Measurements from ENCODE around the gene ANXA8. TPM values are rescaled to one million over a fixed set of nuclear protein-coding genes. Genes with fewer than 3 reads are reported as not detected.
"Not testable (repeated sequence)": the region's sequence is repeated elsewhere in the genome, so short reads cannot be mapped to it uniquely, and the experiment has no call there.

The ANXA8 gene
- total RNA-seq, 2 experiments from 2014 or later: not detected

GRCh38 chr10:47478114-47478513, 5.8 kb downstream of the ANXA8 start:
- H3K4me1 Mint-ChIP-seq; H3K27me3 Mint-ChIP-seq; H3K27ac Mint-ChIP-seq; H3K36me3 Mint-ChIP-seq (ENCODE audit: low read depth); H3K9me3 Mint-ChIP-seq (ENCODE audit: low read depth); ATAC-seq; POLR2A ChIA-PET; H3K4me3 Mint-ChIP-seq; DNase-seq; CTCF ChIA-PET; intact Hi-C loops (cut with DNase I, micrococcal nuclease): not testable (repeated sequence)

- ATAC-seq; H3K4me1 Mint-ChIP-seq; H3K36me3 Mint-ChIP-seq (ENCODE audit: low read depth); H3K27ac Mint-ChIP-seq; H3K27me3 Mint-ChIP-seq; intact Hi-C loops (cut with DNase I, micrococcal nuclease); H3K4me3 Mint-ChIP-seq; H3K9me3 Mint-ChIP-seq (ENCODE audit: low read depth); CTCF ChIA-PET; DNase-seq; POLR2A ChIA-PET: not testable (repeated sequence)
Observed at GRCh38 chr10:47477078-47477477, 6.8 kb downstream of the ANXA8 start.

- POLR2A ChIA-PET; CTCF ChIA-PET; H3K4me1 Mint-ChIP-seq; intact Hi-C loops (cut with DNase I, micrococcal nuclease); H3K27ac Mint-ChIP-seq; H3K27me3 Mint-ChIP-seq; DNase-seq; H3K9me3 Mint-ChIP-seq (ENCODE audit: low read depth); ATAC-seq; H3K36me3 Mint-ChIP-seq (ENCODE audit: low read depth); H3K4me3 Mint-ChIP-seq: not testable (repeated sequence)
Observed at GRCh38 chr10:47475101-47475500, 8.8 kb downstream of the ANXA8 start.

GRCh38 chr10:47473516-47473915, 10.4 kb downstream of the ANXA8 start:
- H3K36me3 Mint-ChIP-seq (ENCODE audit: low read depth); H3K4me3 Mint-ChIP-seq; POLR2A ChIA-PET; H3K27me3 Mint-ChIP-seq; CTCF ChIA-PET; H3K9me3 Mint-ChIP-seq (ENCODE audit: low read depth); H3K4me1 Mint-ChIP-seq; H3K27ac Mint-ChIP-seq; ATAC-seq; intact Hi-C loops (cut with DNase I, micrococcal nuclease); DNase-seq: not testable (repeated sequence)

GRCh38 chr10:47472647-47473046, 11.3 kb downstream of the ANXA8 start:
- H3K27ac Mint-ChIP-seq; H3K36me3 Mint-ChIP-seq (ENCODE audit: low read depth); H3K27me3 Mint-ChIP-seq; H3K9me3 Mint-ChIP-seq (ENCODE audit: low read depth); DNase-seq; CTCF ChIA-PET; intact Hi-C loops (cut with DNase I, micrococcal nuclease); H3K4me1 Mint-ChIP-seq; POLR2A ChIA-PET; H3K4me3 Mint-ChIP-seq: not testable (repeated sequence)
- peak; percentile 100 for ATAC-seq

GRCh38 chr10:47472072-47472471, 11.8 kb downstream of the ANXA8 start:
- POLR2A ChIA-PET; H3K9me3 Mint-ChIP-seq (ENCODE audit: low read depth); DNase-seq; H3K36me3 Mint-ChIP-seq (ENCODE audit: low read depth); CTCF ChIA-PET; intact Hi-C loops (cut with DNase I, micrococcal nuclease); H3K27me3 Mint-ChIP-seq; H3K4me1 Mint-ChIP-seq; H3K4me3 Mint-ChIP-seq; H3K27ac Mint-ChIP-seq; ATAC-seq: not testable (repeated sequence)

GRCh38 chr10:47468731-47469528, 15.0 kb downstream of the ANXA8 start:
- ATAC-seq; H3K36me3 Mint-ChIP-seq (ENCODE audit: low read depth); CTCF ChIA-PET; intact Hi-C loops (cut with DNase I, micrococcal nuclease); H3K9me3 Mint-ChIP-seq (ENCODE audit: low read depth); H3K27ac Mint-ChIP-seq; H3K27me3 Mint-ChIP-seq; H3K4me3 Mint-ChIP-seq; POLR2A ChIA-PET; DNase-seq; H3K4me1 Mint-ChIP-seq: not testable (repeated sequence)

GRCh38 chr10:47467957-47468356, 16.0 kb downstream of the ANXA8 start:
- not testable (repeated sequence) for H3K4me1 Mint-ChIP-seq

GRCh38 chr10:47467458-47467857, 16.5 kb downstream of the ANXA8 start:
- ATAC-seq; H3K36me3 Mint-ChIP-seq (ENCODE audit: low read depth); CTCF ChIA-PET; POLR2A ChIA-PET; DNase-seq; H3K9me3 Mint-ChIP-seq (ENCODE audit: low read depth); H3K4me3 Mint-ChIP-seq; H3K27ac Mint-ChIP-seq; H3K4me1 Mint-ChIP-seq; intact Hi-C loops (cut with DNase I, micrococcal nuclease); H3K27me3 Mint-ChIP-seq: not testable (repeated sequence)

More at GRCh38 chr10:47467957-47468356, 16.0 kb downstream of the ANXA8 start:
- H3K9me3 Mint-ChIP-seq (ENCODE audit: low read depth); H3K27ac Mint-ChIP-seq; H3K4me3 Mint-ChIP-seq; H3K36me3 Mint-ChIP-seq (ENCODE audit: low read depth); ATAC-seq; CTCF ChIA-PET; H3K27me3 Mint-ChIP-seq; DNase-seq; intact Hi-C loops (cut with DNase I, micrococcal nuclease); POLR2A ChIA-PET: not testable (repeated sequence)

- CTCF ChIA-PET; H3K27ac Mint-ChIP-seq; DNase-seq; H3K4me3 Mint-ChIP-seq; intact Hi-C loops (cut with DNase I, micrococcal nuclease); H3K4me1 Mint-ChIP-seq; POLR2A ChIA-PET; H3K9me3 Mint-ChIP-seq (ENCODE audit: low read depth); H3K36me3 Mint-ChIP-seq (ENCODE audit: low read depth); H3K27me3 Mint-ChIP-seq; ATAC-seq: not testable (repeated sequence)
Observed at GRCh38 chr10:47465216-47465917, 18.5 kb downstream of the ANXA8 start.

- CTCF ChIA-PET; intact Hi-C loops (cut with DNase I, micrococcal nuclease); DNase-seq; POLR2A ChIA-PET; H3K4me3 Mint-ChIP-seq; H3K27ac Mint-ChIP-seq; H3K27me3 Mint-ChIP-seq; H3K9me3 Mint-ChIP-seq (ENCODE audit: low read depth); H3K4me1 Mint-ChIP-seq; H3K36me3 Mint-ChIP-seq (ENCODE audit: low read depth); ATAC-seq: not testable (repeated sequence)
Observed at GRCh38 chr10:47462577-47463358, 21.1 kb downstream of the ANXA8 start.
